NCI-H1436 (cell line): ENCODE data around the gene TAF11L8.
A peak's percentile ranks its signal among the peaks of the same experiment; 100 is the strongest.
"Not testable (repeated sequence)": the region's sequence is repeated elsewhere in the genome, so short reads cannot be mapped to it uniquely, and the experiment has no call there.

Experiments
- DNase-seq: peaks from one replicate; lab custom pipeline; 2025; lab: John Stamatoyannopoulos, UW

TAF11L8 gene

DNA sequence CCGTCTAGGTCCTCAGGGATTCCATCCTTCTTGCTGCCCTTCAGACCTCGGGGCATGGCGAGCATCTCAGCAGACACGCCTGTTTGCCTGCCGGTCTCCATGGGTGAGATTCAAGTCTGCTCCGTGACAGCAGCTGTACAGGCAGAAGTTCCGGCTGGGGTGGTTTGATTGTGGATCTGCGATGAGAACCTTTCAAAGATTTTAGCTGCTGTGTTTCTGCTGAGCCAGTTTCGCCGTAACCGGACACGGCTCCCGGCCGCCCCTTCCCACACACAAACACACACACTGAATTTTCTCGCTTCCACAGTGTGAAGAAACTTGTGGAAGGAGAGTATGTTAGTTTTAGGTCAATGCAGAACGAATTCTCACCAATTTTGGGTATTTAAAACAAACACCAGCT, at the start of gene TAF11L8:
Gene TAF11L8, minus strand, starts transcription at position 101 of the 400 bp plus-strand sequence.
- not testable (repeated sequence) for DNase-seq

DNA sequence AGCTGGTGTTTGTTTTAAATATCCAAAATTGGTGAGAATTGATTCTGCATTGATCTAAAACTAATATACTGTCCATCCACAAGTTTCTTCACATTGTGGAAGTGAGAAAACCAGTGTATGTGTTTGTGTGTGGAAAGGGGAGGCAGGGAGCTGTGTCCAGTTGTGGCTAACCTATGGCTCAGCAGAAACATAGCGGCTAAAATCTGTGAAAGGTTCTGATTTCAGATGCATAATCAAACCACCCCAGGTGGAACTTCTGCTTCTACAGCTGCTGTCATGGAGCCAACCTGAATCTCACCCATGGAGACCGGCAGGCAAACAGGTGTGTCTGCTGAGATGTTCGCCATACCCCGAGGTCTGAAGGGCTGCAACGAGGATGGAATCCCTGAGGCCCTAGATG, 43.4 kb upstream of the TAF11L8 start, which contains the start of gene TAF11L14:
Gene TAF11L14, plus strand, starts transcription at position 301 of the 400 bp plus-strand sequence.
- DNase-seq, result no peak

DNA sequence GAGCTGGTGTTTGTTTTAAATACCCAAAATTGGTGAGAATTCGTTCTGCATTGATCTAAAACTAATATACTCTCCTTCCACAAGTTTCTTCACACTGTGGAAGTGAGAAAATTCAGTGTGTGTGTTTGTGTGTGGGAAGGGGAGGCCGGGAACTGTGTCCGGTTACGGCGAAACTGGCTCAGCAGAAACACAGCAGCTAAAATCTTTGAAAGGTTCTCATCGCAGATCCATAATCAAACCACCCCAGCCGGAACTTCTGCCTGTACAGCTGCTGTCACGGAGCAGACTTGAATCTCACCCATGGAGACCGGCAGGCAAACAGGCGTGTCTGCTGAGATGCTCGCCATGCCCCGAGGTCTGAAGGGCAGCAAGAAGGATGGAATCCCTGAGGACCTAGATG, 41.0 kb upstream of the TAF11L8 start, which contains the start of gene TAF11L13:
Gene TAF11L13, plus strand, starts transcription at position 301 of the 400 bp plus-strand sequence.
- DNase-seq, result not testable (repeated sequence)

DNA sequence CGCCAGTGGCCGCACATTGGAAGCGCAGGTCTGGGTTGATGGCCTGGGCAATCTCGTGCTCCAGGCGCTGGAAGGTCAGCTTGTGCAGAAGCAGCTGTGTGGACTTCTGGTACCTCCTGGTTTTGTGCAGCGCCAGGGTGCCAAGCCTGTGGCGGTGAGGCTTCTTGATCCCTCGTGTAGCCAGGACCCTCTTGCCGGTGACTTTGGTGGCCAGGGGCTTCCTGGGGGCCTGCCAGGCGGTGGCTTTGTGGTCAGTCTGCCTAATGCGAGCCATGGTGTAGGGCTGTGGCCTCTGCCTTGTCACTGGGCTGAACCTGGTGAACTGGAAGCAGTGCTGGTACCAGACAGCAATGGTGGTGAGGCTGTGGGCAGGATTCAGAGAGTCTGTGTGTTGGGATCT, 34.9 kb upstream of the TAF11L8 start:
- no peak for DNase-seq

DNA sequence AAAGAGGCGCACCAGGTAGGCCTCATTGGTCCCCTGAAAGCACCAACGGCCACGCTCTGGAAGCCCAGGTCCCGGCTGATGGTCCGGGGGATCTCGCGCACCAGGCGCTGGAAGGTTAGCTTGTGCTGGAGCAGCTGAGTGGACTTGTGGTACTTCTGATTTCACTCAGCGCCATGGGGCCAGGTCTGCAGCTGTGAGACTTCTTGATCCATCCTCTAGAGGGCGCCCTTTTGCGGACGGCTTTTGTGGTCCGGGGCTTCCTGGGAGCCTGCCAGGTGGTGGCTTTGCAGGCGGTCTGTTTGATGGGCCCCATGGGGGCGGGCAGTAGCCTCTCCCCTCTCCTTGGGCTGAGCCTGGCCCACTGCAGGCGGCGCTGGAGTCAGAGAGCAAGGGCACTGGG, 29.9 kb upstream of the TAF11L8 start:
- peak; percentile 27 for DNase-seq

DNA sequence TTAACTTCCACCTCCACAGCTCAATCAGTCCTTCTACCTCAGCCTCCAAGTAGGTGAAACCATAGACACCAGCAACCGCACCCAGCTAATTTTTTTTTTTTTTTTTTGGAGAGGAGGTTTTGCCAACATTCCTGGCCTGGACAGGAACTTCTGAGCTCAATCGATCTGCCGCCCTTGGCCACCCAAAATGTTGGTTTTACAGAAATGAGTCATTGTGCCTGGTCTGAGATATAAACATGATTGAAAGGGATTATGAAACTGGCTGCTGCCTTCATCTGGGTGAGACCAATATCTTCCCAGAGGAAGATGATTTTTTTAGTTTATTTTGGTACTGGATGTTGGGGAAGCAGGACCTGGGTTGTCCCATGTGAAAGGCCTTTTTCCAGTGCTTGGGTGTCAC, 28.6 kb upstream of the TAF11L8 start:
- no peak for DNase-seq

DNA sequence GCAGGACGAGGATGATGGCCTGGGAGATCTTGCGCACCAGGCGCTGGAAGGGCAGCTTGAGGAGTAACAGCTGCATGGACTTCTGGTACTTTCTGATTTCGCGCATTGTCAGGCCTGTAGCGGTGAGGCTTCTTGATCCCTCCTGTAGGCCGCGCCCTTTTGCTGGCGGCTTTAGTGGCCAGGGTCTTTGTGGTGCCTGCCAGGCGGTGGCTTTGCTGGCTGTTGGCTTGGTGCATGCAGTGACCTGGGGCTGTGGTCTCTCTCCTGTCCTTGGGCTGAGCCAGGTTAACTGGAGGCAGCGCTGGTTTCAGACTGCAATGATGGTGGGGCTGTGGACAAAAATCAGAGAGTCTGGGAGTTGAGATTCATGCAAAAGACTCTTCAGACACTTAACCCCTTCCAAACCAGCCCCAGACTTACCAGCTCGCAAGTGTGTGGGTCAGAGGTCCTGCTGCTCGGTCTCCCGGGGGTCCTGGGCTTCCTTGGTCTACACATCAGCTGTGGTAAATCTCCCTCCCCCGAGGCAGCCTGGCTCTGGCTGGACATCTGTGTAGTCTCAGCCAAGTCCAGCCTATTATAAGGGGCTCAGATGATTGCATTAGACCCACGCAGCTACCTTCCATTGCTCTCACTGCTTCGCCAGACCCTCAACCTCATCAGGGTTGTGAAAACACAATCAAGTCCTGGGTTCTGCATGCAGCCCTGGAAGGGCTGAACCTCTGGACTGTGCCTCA, 24.3 kb upstream of the TAF11L8 start:
- no peak for DNase-seq

DNA sequence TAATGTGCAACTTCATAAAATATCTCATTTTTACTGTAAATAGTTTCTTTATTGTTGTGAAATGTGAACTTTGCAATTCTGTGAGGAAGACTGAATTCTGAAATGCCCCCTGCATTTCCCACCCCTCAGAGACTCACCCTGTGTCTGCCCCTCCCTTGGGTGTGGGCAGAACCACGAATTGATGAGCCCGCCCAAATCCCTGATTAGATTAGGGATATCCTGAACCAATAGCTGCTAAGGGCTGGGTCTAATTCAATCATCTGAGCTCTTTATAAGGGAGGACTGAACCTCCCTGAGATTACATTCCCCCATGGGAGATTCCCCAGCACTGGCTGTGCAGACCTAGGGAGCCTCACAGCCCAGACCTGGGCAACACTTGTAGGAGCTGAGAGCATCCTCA, 19.3 kb upstream of the TAF11L8 start, which contains the start of gene TAF11L12:
Gene TAF11L12, plus strand, starts transcription at position 301 of the 400 bp plus-strand sequence.
- DNase-seq, result not testable (repeated sequence)

DNA sequence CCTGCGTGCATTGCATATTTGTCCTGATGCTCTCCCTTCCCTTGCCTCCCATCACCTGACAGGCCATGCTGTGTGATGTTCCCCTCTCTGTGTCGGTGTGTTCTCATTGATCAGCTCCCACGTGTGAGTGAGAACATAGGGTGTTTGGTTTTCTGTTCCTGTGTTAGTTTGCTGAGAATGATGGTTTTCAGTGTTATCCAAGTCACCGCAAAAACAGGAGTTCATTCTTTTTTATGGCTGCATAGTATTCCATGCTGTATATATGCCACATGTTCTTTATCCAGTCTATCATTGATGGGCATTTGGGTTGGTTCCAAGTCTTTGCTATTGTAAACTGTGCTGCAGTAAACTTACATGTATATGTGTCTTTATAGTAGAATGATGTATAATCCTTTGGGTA, 16.7 kb upstream of the TAF11L8 start:
- DNase-seq, result not testable (repeated sequence)

DNA sequence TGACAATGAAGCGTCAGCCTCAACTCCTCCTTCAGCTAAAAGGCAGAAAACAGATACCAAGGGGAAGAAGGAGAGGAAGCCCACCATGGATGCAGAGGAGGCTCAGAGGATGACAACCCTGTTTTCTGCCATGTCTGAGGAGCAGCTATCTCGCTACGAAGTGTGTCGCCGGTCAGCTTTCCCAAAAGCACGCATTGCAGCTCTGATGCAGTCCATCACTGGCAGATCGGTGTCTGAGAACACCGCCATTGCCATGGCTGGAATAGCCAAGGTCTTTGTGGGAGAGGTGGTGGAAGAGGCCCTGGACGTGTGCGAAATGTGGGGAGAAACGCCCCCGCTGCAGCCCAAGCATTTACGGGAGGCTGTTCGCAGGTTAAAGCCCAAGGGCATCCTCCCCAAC, 14.2 kb upstream of the TAF11L8 start:
- DNase-seq, result no peak

DNA sequence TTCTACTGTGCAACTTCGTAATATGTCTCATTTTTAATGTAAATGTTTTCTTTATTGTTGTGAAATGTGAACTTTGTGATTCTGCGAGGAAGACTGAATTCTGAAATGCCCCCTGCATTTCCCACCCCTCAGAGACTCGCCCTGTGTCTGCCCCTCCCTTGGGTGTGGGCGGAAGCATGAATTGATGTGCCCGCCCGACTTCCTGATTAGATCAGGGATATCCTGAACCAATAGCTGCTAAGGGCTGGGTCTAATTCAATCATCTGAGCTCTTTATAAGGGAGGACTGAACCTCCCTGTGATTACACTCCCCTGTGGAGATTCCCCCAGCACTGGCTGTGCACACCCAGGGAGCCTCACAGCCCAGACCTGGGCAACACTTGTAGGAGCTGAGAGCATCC, 13.1 kb upstream of the TAF11L8 start, which contains the start of gene TAF11L11:
Gene TAF11L11, plus strand, starts transcription at position 304 of the 400 bp plus-strand sequence.
- not testable (repeated sequence) for DNase-seq

DNA sequence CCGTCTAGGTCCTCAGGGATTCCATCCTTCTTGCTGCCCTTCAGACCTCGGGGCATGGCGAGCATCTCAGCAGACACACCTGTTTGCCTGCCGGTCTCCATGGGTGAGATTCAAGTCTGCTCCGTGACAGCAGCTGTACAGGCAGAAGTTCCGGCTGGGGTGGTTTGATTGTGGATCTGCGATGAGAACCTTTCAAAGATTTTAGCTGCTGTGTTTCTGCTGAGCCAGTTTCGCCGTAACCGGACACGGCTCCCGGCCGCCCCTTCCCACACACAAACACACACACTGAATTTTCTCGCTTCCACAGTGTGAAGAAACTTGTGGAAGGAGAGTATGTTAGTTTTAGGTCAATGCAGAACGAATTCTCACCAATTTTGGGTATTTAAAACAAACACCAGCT, 7.0 kb upstream of the TAF11L8 start, which contains the start of gene TAF11L10:
Gene TAF11L10, minus strand, starts transcription at position 101 of the 400 bp plus-strand sequence.
- not testable (repeated sequence) for DNase-seq

DNA sequence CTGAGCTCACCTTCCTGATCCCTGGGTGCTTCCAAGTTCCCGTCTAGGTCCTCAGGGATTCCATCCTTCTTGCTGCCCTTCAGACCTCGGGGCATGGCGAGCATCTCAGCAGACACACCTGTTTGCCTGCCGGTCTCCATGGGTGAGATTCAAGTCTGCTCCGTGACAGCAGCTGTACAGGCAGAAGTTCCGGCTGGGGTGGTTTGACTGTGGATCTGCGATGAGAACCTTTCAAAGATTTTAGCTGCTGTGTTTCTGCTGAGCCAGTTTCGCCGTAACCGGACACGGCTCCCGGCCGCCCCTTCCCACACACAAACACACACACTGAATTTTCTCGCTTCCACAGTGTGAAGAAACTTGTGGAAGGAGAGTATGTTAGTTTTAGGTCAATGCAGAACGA, 3.5 kb upstream of the TAF11L8 start, which contains the start of gene TAF11L9:
Gene TAF11L9, minus strand, starts transcription at position 140 of the 400 bp plus-strand sequence.
- DNase-seq, result not testable (repeated sequence)

DNA sequence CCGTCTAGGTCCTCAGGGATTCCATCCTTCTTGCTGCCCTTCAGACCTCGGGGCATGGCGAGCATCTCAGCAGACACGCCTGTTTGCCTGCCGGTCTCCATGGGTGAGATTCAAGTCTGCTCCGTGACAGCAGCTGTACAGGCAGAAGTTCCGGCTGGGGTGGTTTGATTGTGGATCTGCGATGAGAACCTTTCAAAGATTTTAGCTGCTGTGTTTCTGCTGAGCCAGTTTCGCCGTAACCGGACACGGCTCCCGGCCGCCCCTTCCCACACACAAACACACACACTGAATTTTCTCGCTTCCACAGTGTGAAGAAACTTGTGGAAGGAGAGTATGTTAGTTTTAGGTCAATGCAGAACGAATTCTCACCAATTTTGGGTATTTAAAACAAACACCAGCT, 5.1 kb downstream of the TAF11L8 start, which contains the start of gene TAF11L7:
Gene TAF11L7, minus strand, starts transcription at position 101 of the 400 bp plus-strand sequence.
- not testable (repeated sequence) for DNase-seq
